IPS DF 4.7 (cell line): ENCODE data around the gene TUBGCP2.

Source experiments
- DNase-seq: peaks from one replicate; pipeline ENCODE4 v3.0.0-alpha.2; 2013; ENCODE audit warnings: low spot score; ENCODE audit errors: extremely low read depth

Gene TUBGCP2

GRCh38 chr10:133280391-133281059 lies 28.1 kb downstream of the TUBGCP2 start:
- no peak for DNase-seq

- no peak for DNase-seq
Measured at GRCh38 chr10:133279326-133280226, 29.1 kb downstream of the TUBGCP2 start.

- no peak for DNase-seq
Measured at GRCh38 chr10:133278577-133279265, 30.0 kb downstream of the TUBGCP2 start.

GRCh38 chr10:133277993-133278576 lies 30.6 kb downstream of the TUBGCP2 start:
- DNase-seq = no peak

- DNase-seq = no peak
Measured at GRCh38 chr10:133277277-133277992, 31.2 kb downstream of the TUBGCP2 start.

GRCh38 chr10:133276435-133277201 lies 32.1 kb downstream of the TUBGCP2 start, which contains the start of gene ADAM8:
Gene ADAM8 (minus strand): TSS chr10:133276868. CDS start chr10:133276817, 51 bp downstream.
- DNase-seq = no peak

GRCh38 chr10:133276100-133276434 lies 32.6 kb downstream of the TUBGCP2 start:
- DNase-seq = no peak

GRCh38 chr10:133275684-133276092 lies 33.0 kb downstream of the TUBGCP2 start:
- no peak for DNase-seq

- no peak for DNase-seq
Measured at GRCh38 chr10:133274751-133275683, 33.7 kb downstream of the TUBGCP2 start.

GRCh38 chr10:133273534-133274143 lies 35.0 kb downstream of the TUBGCP2 start:
- DNase-seq = no peak

GRCh38 chr10:133272964-133273420 lies 35.7 kb downstream of the TUBGCP2 start:
- DNase-seq = no peak

- no peak for DNase-seq
Measured at GRCh38 chr10:133272301-133272963, 36.2 kb downstream of the TUBGCP2 start.

- no peak for DNase-seq
Measured at GRCh38 chr10:133271521-133272300, 37.0 kb downstream of the TUBGCP2 start.

GRCh38 chr10:133270773-133271297 lies 37.8 kb downstream of the TUBGCP2 start:
- no peak for DNase-seq

- no peak for DNase-seq
Measured at GRCh38 chr10:133270204-133270603, 38.5 kb downstream of the TUBGCP2 start.

- DNase-seq = no peak
Measured at GRCh38 chr10:133269367-133269766, 39.3 kb downstream of the TUBGCP2 start.

- DNase-seq = no peak
Measured at GRCh38 chr10:133268532-133268931, 40.1 kb downstream of the TUBGCP2 start.
